Cortex of kidney (tissue), 1 donor: ENCODE results near the gene TAS1R3.
"Not testable (repeated sequence)": the region's sequence is repeated elsewhere in the genome, so short reads cannot be mapped to it uniquely, and the experiment has no call there.

Experiments
- DNase-seq: peaks from one replicate; lab custom pipeline; 2025; lab: John Stamatoyannopoulos, UW

Gene TAS1R3

GRCh38 chr1:1354271-1355247 lies 23.5 kb downstream of the TAS1R3 start:
- DNase-seq = no peak

GRCh38 chr1:1355416-1355815 lies 24.3 kb downstream of the TAS1R3 start:
- DNase-seq = no peak

- no peak for DNase-seq
These were observed 25.2 kb downstream of the TAS1R3 start for GRCh38 chr1:1356166-1356795.

GRCh38 chr1:1356796-1357401 lies 25.8 kb downstream of the TAS1R3 start:
- DNase-seq = no peak

- no peak for DNase-seq
These were observed 26.9 kb downstream of the TAS1R3 start for GRCh38 chr1:1357871-1358432.

- DNase-seq = no peak
These were observed 27.6 kb downstream of the TAS1R3 start, which contains the start of gene MXRA8 for GRCh38 chr1:1358433-1359271. Gene MXRA8, minus strand, starts transcription at chr1:1358555. Its CDS starts 51 bp downstream, at chr1:1358504.

- DNase-seq = no peak
These were observed 28.2 kb downstream of the TAS1R3 start for GRCh38 chr1:1359308-1359663.

- no peak for DNase-seq
These were observed 28.8 kb downstream of the TAS1R3 start for GRCh38 chr1:1359664-1360468.

GRCh38 chr1:1360506-1361169 lies 29.6 kb downstream of the TAS1R3 start:
- DNase-seq = no peak

GRCh38 chr1:1361233-1361981 lies 30.3 kb downstream of the TAS1R3 start:
- no peak for DNase-seq

- DNase-seq = no peak
These were observed 30.9 kb downstream of the TAS1R3 start for GRCh38 chr1:1361982-1362423.

GRCh38 chr1:1364266-1364665 lies 33.2 kb downstream of the TAS1R3 start:
- DNase-seq = no peak

GRCh38 chr1:1365875-1366698 lies 35.0 kb downstream of the TAS1R3 start:
- no peak for DNase-seq

- DNase-seq = no peak
These were observed 35.6 kb downstream of the TAS1R3 start for GRCh38 chr1:1366699-1367066.

GRCh38 chr1:1367315-1367714 lies 36.2 kb downstream of the TAS1R3 start:
- no peak for DNase-seq

GRCh38 chr1:1370094-1370493 lies 39.0 kb downstream of the TAS1R3 start:
- DNase-seq = not testable (repeated sequence)

GRCh38 chr1:1370771-1371300 lies 39.8 kb downstream of the TAS1R3 start:
- DNase-seq = no peak

GRCh38 chr1:1371364-1371745 lies 40.3 kb downstream of the TAS1R3 start:
- DNase-seq = no peak
